Mesenchymal stem cell (in vitro differentiated cells and primary cell): ENCODE results near the gene SPPL2B.

ENCODE experiments used
- DNase-seq: peaks from one replicate; pipeline ENCODE4 v3.0.0-alpha.2; 2013
- H2AFZ ChIP-seq: one replicate; pipeline ENCODE4 v1.6.1; 2013; ENCODE audit warnings: low read depth, mild to moderate bottlenecking, control low read depth, inconsistent platforms, low read length, moderate library complexity
- H2AK5ac ChIP-seq: 2 replicates; pipeline ENCODE4 v1.6.1; 2013; ENCODE audit warnings: low read length, moderate library complexity, mild to moderate bottlenecking, inconsistent platforms; ENCODE audit not compliant: severe bottlenecking
- H2BK120ac ChIP-seq: one replicate; pipeline ENCODE4 v1.6.1; 2013; ENCODE audit warnings: low read depth, mild to moderate bottlenecking, inconsistent platforms, low read length, moderate library complexity
- H2BK12ac ChIP-seq, 2 experiments: one replicate each; pipeline ENCODE4 v1.6.1; 2013; ENCODE audit warnings: inconsistent platforms in 2 of 2, low read length in 2 of 2, mild to moderate bottlenecking in 2 of 2, moderate library complexity in 2 of 2, control low read depth in 1 of 2
- H2BK15ac ChIP-seq: one replicate; pipeline ENCODE4 v1.6.1; 2013; ENCODE audit warnings: mild to moderate bottlenecking, low read depth, inconsistent platforms; ENCODE audit not compliant: poor library complexity, severe bottlenecking
- H2BK5ac ChIP-seq: 2 replicates; pipeline ENCODE4 v1.6.1; 2013; ENCODE audit warnings: low read depth, mild to moderate bottlenecking, low read length, control low read depth, inconsistent platforms; ENCODE audit not compliant: poor library complexity, severe bottlenecking
- H3K14ac ChIP-seq, 2 experiments: one replicate each; pipeline ENCODE4 v1.6.1; 2013; ENCODE audit warnings: inconsistent platforms in 2 of 2, low read length in 2 of 2, control low read depth in 1 of 2, mild to moderate bottlenecking in 1 of 2, moderate library complexity in 1 of 2
- H3K18ac ChIP-seq, 2 experiments: one replicate each; pipeline ENCODE4 v1.6.1; 2013; ENCODE audit warnings: inconsistent platforms in 2 of 2, low read length in 2 of 2, control low read depth in 1 of 2, low read depth in 1 of 2, mild to moderate bottlenecking in 1 of 2
- H3K23ac ChIP-seq, 2 experiments: one replicate each; pipeline ENCODE4 v1.6.1; 2013; ENCODE audit warnings: inconsistent platforms in 2 of 2, low read length in 2 of 2, mild to moderate bottlenecking in 2 of 2, moderate library complexity in 2 of 2, control low read depth in 1 of 2
- H3K27ac ChIP-seq: 2 replicates; pipeline ENCODE4 v1.5.1; 2013; ENCODE audit warnings: mild to moderate bottlenecking, moderate library complexity, low read length, control low read depth, inconsistent platforms; ENCODE audit not compliant: poor library complexity, severe bottlenecking
- H3K27me3 ChIP-seq, 2 experiments: 2 replicates each; pipeline versions ENCODE4 v1.6.1 to v1.7.0; 2013; ENCODE audit warnings: low read length in 2 of 2, mild to moderate bottlenecking in 2 of 2, moderate library complexity in 2 of 2, control low read depth in 1 of 2, inconsistent platforms in 1 of 2; ENCODE audit not compliant: control insufficient read depth in 1 of 2, insufficient read depth in 1 of 2
- H3K36me3 ChIP-seq, 2 experiments: 2 replicates each; pipeline versions ENCODE4 v1.6.1 to v1.7.0; 2013; ENCODE audit warnings: low read length in 2 of 2, control low read depth in 1 of 2, inconsistent platforms in 1 of 2, low read depth in 1 of 2, mild to moderate bottlenecking in 1 of 2; ENCODE audit not compliant: insufficient read depth in 2 of 2, control insufficient read depth in 1 of 2
- H3K4ac ChIP-seq, 2 experiments: one replicate each; pipeline ENCODE4 v1.6.1; 2013; ENCODE audit warnings: inconsistent platforms in 2 of 2, low read length in 2 of 2, mild to moderate bottlenecking in 2 of 2, moderate library complexity in 2 of 2, control low read depth in 1 of 2, low read depth in 1 of 2
- H3K4me1 ChIP-seq: 2 replicates; pipeline ENCODE4 v1.6.1; 2013; ENCODE audit warnings: low read depth, low read length, control low read depth; ENCODE audit not compliant: control insufficient read depth, insufficient read depth
- H3K4me2 ChIP-seq: 2 replicates; pipeline ENCODE4 v1.6.1; 2013; ENCODE audit warnings: low read length, mild to moderate bottlenecking, inconsistent platforms; ENCODE audit not compliant: poor library complexity, severe bottlenecking
- H3K4me3 ChIP-seq, 2 experiments: 2 replicates each; pipeline versions ENCODE4 v1.5.1 to v1.7.0; 2013; ENCODE audit warnings: low read length in 2 of 2, mild to moderate bottlenecking in 2 of 2, control low read depth in 1 of 2, low read depth in 1 of 2; ENCODE audit not compliant: insufficient read depth in 1 of 2
- H3K79me1 ChIP-seq: replicated peaks from 2 replicates; pipeline ENCODE4 v1.6.1; 2013; ENCODE audit warnings: mild to moderate bottlenecking, control low read depth, low read length, inconsistent platforms; ENCODE audit not compliant: poor library complexity, severe bottlenecking
- H3K9ac ChIP-seq: 2 replicates; pipeline ENCODE4 v1.7.0; 2013; ENCODE audit warnings: mild to moderate bottlenecking, low read length, moderate library complexity
- H3K9me3 ChIP-seq: 2 replicates; pipeline ENCODE4 v1.7.0; 2013; ENCODE audit warnings: mild to moderate bottlenecking, low read length; ENCODE audit not compliant: control insufficient read depth
- H4K8ac ChIP-seq: one replicate; pipeline ENCODE4 v1.6.1; 2013; ENCODE audit warnings: inconsistent platforms, mild to moderate bottlenecking, low read length, moderate library complexity
- H4K91ac ChIP-seq: one replicate; pipeline ENCODE4 v1.6.1; 2013; ENCODE audit warnings: mild to moderate bottlenecking, low read length, inconsistent platforms
- WGBS: methylation state at CpG from one replicate; pipeline ENCODE4 v1.1.7; 2013; ENCODE audit warnings: mixed read lengths; 5-methylcytosine and 5-hydroxymethylcytosine counted together

The SPPL2B gene

GRCh38 chr19:2363419-2363818, 34.9 kb downstream of the SPPL2B start:
- no peak overlapping the region for H2AK5ac ChIP-seq
- no peak overlapping the region for H2AFZ ChIP-seq
- no peak overlapping the region for H3K9ac ChIP-seq
- no peak overlapping the region for H2BK15ac ChIP-seq
- no peak overlapping the region for H3K4me2 ChIP-seq
- H3K4me3 ChIP-seq, result no peak overlapping the region
- H4K8ac ChIP-seq, result no peak overlapping the region
- no peak overlapping the region for H3K18ac ChIP-seq
- H3K27ac ChIP-seq, result no peak overlapping the region
- no peaks in the 10 kb centered on the region for H3K79me1 ChIP-seq
- peaks cover 33 to 73% of the 10 kb centered on the region in 2 experiments for H3K27me3 ChIP-seq
- WGBS, result 88% methylated on average over 17 of the region's 17 CpGs
- H3K23ac ChIP-seq, result no peak overlapping the region
- no peak overlapping the region for H4K91ac ChIP-seq
- no peak overlapping the region for H3K14ac ChIP-seq
- no peak for DNase-seq
- peaks cover 0 to 3% of the 10 kb centered on the region in 2 experiments for H3K36me3 ChIP-seq
- no peak overlapping the region for H2BK5ac ChIP-seq
- no peak overlapping the region for H2BK120ac ChIP-seq
- no peaks in the 10 kb centered on the region for H3K9me3 ChIP-seq
- no peak overlapping the region for H3K4ac ChIP-seq
- no peak overlapping the region for H2BK12ac ChIP-seq
- H3K4me1 ChIP-seq, result peaks cover 2% of the 10 kb centered on the region

GRCh38 chr19:2365201-2365970, 36.9 kb downstream of the SPPL2B start:
- Histone ChIP-seq H2BK15ac (no peak overlapping the region), H3K18ac (no peak overlapping the region), H3K4me2 (no peak overlapping the region), H2BK5ac (no peak overlapping the region), H3K4ac (no peak overlapping the region), H2BK120ac (no peak overlapping the region), H4K8ac (no peak overlapping the region), H2AFZ (no peak overlapping the region), H4K91ac (no peak overlapping the region), H3K36me3 (no peaks in the 10 kb centered on the region), H3K4me1 (peaks cover 1% of the 10 kb centered on the region), H2AK5ac (no peak overlapping the region), H3K9me3 (peaks cover 3% of the 10 kb centered on the region), H3K14ac (no peak overlapping the region), H3K4me3 (no peak overlapping the region), H2BK12ac (no peak overlapping the region), H3K27me3 (peaks cover 20 to 58% of the 10 kb centered on the region in 2 experiments), H3K79me1 (no peaks in the 10 kb centered on the region), H3K23ac (no peak overlapping the region), H3K9ac (no peak overlapping the region), H3K27ac (no peak overlapping the region)
- DNase-seq, result no peak
- 82% methylated on average over 5 of the region's 10 CpGs for WGBS

- H3K4me1 ChIP-seq, result peaks cover 2% of the 10 kb centered on the region
- H2BK12ac ChIP-seq, result no peak overlapping the region
- H3K27ac ChIP-seq, result no peak overlapping the region
- no peak overlapping the region for H2AFZ ChIP-seq
- peaks cover 3% of the 10 kb centered on the region for H3K9me3 ChIP-seq
- WGBS, result 64% methylated on average over 15 of the region's 16 CpGs
- peaks cover 18 to 21% of the 10 kb centered on the region in 2 experiments for H3K27me3 ChIP-seq
- H4K8ac ChIP-seq, result no peak overlapping the region
- no peak overlapping the region for H3K23ac ChIP-seq
- DNase-seq, result peak; percentile 34
- H3K18ac ChIP-seq, result no peak overlapping the region
- H3K9ac ChIP-seq, result no peak overlapping the region
- peak overlapping the region in 1 of 2 experiments; percentile 26 for H3K14ac ChIP-seq
- H2BK15ac ChIP-seq, result no peak overlapping the region
- H4K91ac ChIP-seq, result no peak overlapping the region
- no peaks in the 10 kb centered on the region for H3K79me1 ChIP-seq
- H3K36me3 ChIP-seq, result no peaks in the 10 kb centered on the region
- no peak overlapping the region for H3K4ac ChIP-seq
- no peak overlapping the region for H2BK120ac ChIP-seq
- no peak overlapping the region for H2AK5ac ChIP-seq
- H3K4me3 ChIP-seq, result peak overlapping the region in 1 of 2 experiments; percentile 12
- H3K4me2 ChIP-seq, result no peak overlapping the region
- H2BK5ac ChIP-seq, result no peak overlapping the region
These were observed 43.2 kb downstream of the SPPL2B start for GRCh38 chr19:2371656-2372055.

- WGBS, result 83% methylated on average over 10 of the region's 11 CpGs
- Histone ChIP-seq H2BK5ac (no peak overlapping the region), H3K23ac (no peak overlapping the region), H3K4me1 (peaks cover 4% of the 10 kb centered on the region), H2BK120ac (no peak overlapping the region), H4K8ac (no peak overlapping the region), H3K36me3 (no peaks in the 10 kb centered on the region), H3K4ac (no peak overlapping the region), H3K14ac (no peak overlapping the region), H2AK5ac (no peak overlapping the region), H3K9ac (no peak overlapping the region), H3K9me3 (peaks cover 3% of the 10 kb centered on the region), H3K18ac (no peak overlapping the region), H3K79me1 (no peaks in the 10 kb centered on the region), H2AFZ (no peak overlapping the region), H3K4me2 (no peak overlapping the region), H3K4me3 (no peak overlapping the region), H3K27me3 (peaks cover 16 to 24% of the 10 kb centered on the region in 2 experiments), H3K27ac (no peak overlapping the region), H2BK12ac (no peak overlapping the region), H4K91ac (no peak overlapping the region), H2BK15ac (no peak overlapping the region)
- DNase-seq, result no peak
These were observed 43.7 kb downstream of the SPPL2B start for GRCh38 chr19:2372076-2372612.
